Activated naive CD4-positive, alpha-beta T cell treated with anti-CD3 and anti-CD28 coated beads, Interleukin-2, amount 50 U/mL, for 72 hours (primary cell): ENCODE results near the gene MRPL1. TPM values are rescaled to one million over a fixed set of nuclear protein-coding genes. Genes with fewer than 3 reads are reported as not detected.
"Not testable (repeated sequence)": the region's sequence is repeated elsewhere in the genome, so short reads cannot be mapped to it uniquely, and the experiment has no call there.

ENCODE experiments used
- ATAC-seq, 2 donors: fragments of 150-1000 bp; cut with Tn5 transposase; 2 replicates each; pipeline ENCODE4 v1.10.0; 2021; ENCODE audit warnings: mild to moderate bottlenecking in 2 of 2, moderate library complexity in 2 of 2
- DNase-seq, 2 donors: peaks; one replicate each; pipeline ENCODE4 v3.0.0; 2021 to 2022; ENCODE audit warnings: low spot score in 2 of 2
- H3K27ac Mint-ChIP-seq, 2 donors: one replicate each; pipeline ENCODE4 v1.8.0; 2022; ENCODE audit warnings: mild to moderate bottlenecking in 2 of 2, mixed read lengths in 2 of 2
- H3K36me3 Mint-ChIP-seq, 2 donors: one replicate each; pipeline ENCODE4 v1.8.0; 2022; ENCODE audit warnings: mixed read lengths in 2 of 2
- H3K9me3 Mint-ChIP-seq, 2 donors: one replicate each; pipeline ENCODE4 v1.8.0; 2022; ENCODE audit warnings: mixed read lengths in 2 of 2
- total RNA-seq, 2 donors: library from RNA; stranded (reverse); gene quantifications; one replicate each; pipeline ENCODE4 v1.2.3, GENCODE V29; 2022

Gene MRPL1
- total RNA-seq, 2 donors from 2014 or later, result 21.0 to 47.2 TPM

DNA sequence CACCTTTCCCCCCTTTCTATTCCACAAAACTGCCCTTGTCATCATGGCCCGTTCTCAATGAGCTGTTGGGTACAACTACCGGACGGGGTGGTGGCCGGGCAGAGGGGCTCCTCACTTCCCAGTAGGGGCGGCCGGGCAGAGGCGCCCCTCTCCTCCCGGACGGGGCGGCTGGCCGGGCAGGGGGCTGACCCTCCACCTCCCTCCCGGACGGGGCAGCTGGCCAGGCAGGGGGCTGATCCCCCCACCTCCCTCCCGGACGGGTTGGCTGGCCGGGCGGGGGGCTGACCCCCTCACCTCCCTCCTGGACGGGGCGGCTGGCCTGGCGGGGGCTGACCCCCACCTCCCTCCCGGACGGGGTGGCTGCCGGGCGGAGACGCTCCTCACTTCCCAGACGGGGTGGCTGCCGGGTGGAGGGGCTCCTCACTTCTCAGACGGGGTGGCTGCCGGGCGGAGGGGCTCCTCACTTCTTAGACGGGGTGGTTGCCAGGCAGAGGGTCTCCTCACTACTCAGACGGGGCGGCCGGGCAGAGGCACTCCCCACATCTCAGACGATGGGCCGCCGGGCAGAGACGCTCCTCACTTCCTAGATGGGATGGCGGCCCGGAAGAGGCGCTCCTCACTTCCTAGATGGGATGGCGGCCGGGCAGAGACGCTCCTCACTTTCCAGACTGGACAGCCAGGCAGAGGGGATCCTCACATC, 121.1 kb downstream of the MRPL1 start:
- H3K9me3 Mint-ChIP-seq, ATAC-seq, H3K27ac Mint-ChIP-seq, H3K36me3 Mint-ChIP-seq, DNase-seq: not testable (repeated sequence)

DNA sequence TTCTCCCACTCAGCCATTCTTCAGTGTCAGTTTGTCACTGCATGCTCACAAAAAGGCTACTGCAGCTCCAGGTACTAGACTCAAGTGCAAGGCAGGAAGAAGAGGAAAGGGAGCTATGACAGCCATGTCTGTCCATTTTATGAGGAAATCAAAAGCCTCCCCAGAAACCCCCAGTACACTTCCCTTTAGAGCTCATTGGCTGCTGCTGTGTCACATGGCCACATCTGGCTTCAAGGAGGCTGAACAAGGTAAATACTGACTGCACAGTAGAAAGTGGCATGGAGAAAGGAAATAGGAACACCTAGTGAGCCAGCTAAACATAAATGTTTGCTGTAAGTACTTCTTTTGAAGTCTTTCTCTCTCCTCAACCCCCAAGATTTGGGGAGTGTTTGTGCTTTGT, 127.3 kb downstream of the MRPL1 start:
- H3K27ac Mint-ChIP-seq, result no peak overlapping the region
- peaks cover 3 to 7% of the 10 kb centered on the region in 2 donors for H3K9me3 Mint-ChIP-seq
- H3K36me3 Mint-ChIP-seq, result peaks cover 0 to 4% of the 10 kb centered on the region in 2 donors
- DNase-seq, result no peak
- no peak for ATAC-seq

DNA sequence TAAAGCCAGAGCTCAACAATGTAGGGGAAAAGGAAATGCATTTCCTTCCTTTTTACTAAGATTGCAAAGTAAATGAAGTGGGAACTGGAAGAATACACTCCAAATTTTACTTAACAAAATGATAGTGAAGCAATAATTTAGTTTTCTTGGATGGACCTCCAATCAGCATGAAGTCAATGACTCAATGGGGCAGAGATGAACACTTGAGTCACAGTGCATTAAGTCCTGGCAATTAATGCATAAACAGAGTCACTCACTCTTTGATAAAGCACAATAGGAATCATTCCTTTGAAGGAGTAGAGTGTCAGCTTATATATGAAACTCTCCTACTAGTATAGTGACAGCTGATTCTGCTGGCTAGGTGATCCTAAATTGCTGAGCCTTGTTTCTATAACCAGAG, 127.8 kb downstream of the MRPL1 start:
- H3K27ac Mint-ChIP-seq, result no peak overlapping the region
- DNase-seq, result no peak
- H3K36me3 Mint-ChIP-seq, result no peaks in the 10 kb centered on the region
- peaks cover 0 to 7% of the 10 kb centered on the region in 2 donors for H3K9me3 Mint-ChIP-seq
- no peak for ATAC-seq

DNA sequence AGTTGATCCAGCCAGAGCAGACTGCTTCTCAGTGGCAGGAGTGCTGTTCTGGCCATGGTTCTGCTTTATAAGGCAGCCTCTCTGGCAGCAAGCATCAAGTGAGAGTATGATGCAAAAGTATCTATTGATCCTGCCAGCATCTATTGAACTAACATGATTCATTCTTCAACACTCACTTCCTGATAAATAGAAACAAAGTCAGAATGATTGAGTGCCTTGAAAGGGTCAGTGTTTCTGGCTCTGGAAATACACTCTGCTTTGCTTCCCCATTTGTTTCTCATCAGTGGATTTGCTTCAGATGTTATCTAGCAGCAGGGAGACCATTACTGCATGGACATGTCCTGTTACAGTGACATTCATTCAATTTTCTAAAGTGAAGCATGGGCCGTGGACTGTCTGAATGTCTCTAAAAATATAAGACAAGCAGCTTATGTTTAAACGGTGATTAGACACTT, 128.3 kb downstream of the MRPL1 start:
- ATAC-seq (no peak), DNase-seq (no peak)
- H3K27ac Mint-ChIP-seq, result no peak overlapping the region
- H3K36me3 Mint-ChIP-seq, result no peaks in the 10 kb centered on the region
- H3K9me3 Mint-ChIP-seq, result peaks cover 0 to 7% of the 10 kb centered on the region in 2 donors

DNA sequence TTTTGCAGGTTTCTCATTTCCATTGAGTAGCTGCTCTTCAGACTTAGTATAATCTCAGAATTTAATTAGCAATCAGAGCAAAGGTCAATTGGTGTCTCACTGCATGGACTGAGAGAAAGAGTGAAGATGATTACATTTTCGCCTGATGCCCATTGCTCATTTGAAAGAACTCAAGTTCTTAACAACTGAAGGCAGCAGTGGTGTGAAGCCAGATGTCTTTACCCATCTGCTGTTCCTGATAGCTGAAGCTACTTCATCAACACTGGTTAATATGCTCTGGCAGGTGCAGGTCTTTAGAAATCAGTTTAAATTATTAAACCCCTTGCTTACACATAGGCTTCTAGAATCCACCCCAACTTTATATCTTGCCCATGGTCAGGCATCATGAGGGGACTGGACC, 130.0 kb downstream of the MRPL1 start:
- ATAC-seq (no peak), DNase-seq (no peak)
- no peak overlapping the region for H3K27ac Mint-ChIP-seq
- peaks cover 0 to 7% of the 10 kb centered on the region in 2 donors for H3K9me3 Mint-ChIP-seq
- no peaks in the 10 kb centered on the region for H3K36me3 Mint-ChIP-seq

DNA sequence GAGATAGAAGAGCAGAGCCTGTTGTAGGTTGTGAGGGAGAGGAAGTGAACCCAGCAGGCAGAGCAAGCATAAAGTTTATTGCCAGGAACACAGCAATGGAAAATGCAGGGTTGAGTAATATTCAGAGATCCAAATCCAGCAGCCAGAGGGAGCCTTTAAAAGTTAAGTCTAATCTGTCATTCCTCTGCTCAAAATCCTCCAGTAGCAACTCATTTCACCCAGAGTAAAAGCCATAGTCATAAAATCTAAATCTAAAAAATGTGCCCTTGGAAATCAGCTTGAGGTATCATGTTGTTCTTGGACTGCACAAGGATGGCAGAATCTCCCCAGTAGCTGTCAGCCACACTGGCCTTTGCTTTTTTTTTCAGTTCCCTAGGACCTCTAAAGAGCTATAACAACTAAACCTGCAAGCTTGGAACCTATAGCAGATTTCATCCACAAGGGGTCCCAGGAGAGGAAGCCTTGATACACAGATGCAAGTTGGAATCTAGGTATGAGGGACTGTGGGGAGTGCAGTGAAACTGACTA, 131.6 kb downstream of the MRPL1 start:
- H3K27ac Mint-ChIP-seq, result no peak overlapping the region
- ATAC-seq, result peak in 1 of 2 donors; percentile 61
- DNase-seq, result no peak
- no peaks in the 10 kb centered on the region for H3K9me3 Mint-ChIP-seq
- H3K36me3 Mint-ChIP-seq, result no peaks in the 10 kb centered on the region

GRCh38 chr4:77996076-77996475, 133.4 kb downstream of the MRPL1 start:
- ATAC-seq (no peak), DNase-seq (no peak)
- Mint-ChIP-seq H3K27ac (no peak overlapping the region), H3K36me3 (no peaks in the 10 kb centered on the region), H3K9me3 (no peaks in the 10 kb centered on the region)

- ATAC-seq, result no peak
- Mint-ChIP-seq H3K9me3 (no peaks in the 10 kb centered on the region), H3K36me3 (no peaks in the 10 kb centered on the region), H3K27ac (no peak overlapping the region)
- DNase-seq, result no peak
These were observed 138.9 kb downstream of the MRPL1 start for GRCh38 chr4:78001531-78001930.

DNA sequence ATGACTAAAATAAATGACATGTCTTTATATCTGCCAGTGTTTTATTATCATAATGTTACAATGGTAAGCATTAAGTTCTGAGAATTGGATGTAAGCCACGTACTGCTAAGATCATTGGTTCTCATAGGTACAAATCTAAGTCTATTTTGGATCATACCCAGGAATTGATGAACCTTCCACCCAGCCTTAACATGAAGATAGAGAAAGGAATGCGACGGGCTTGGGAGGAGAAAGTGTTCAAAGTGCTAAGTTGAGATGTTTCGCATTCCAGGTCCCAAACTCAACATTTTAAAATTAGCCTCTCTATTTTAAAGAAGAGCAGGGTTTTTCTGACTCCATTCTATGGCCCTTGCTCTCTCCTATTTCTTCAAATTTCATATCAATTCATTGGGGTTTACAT, 139.6 kb downstream of the MRPL1 start:
- H3K27ac Mint-ChIP-seq, result peak overlapping the region in 1 of 2 donors; percentile 36
- H3K36me3 Mint-ChIP-seq, result no peaks in the 10 kb centered on the region
- ATAC-seq (no peak), DNase-seq (no peak)
- H3K9me3 Mint-ChIP-seq, result no peaks in the 10 kb centered on the region

Other genes starting within 250 kb of the MRPL1 start
- gene CNOT6L, start 43.5 kb upstream of the MRPL1 start, total RNA-seq, result 100 to 1,000 TPM; 105 to 114 TPM
- gene FRAS1, start 194.5 kb downstream of the MRPL1 start, total RNA-seq, result under 1 TPM in 1 of 2 donors, not detected in 1; 0.06 TPM